HS-27A (cell line): ENCODE measurements around the gene FADS3.
A peak's percentile ranks its signal among the peaks of the same experiment; 100 is the strongest.

Experiments used
- DNase-seq: peaks from one replicate; pipeline ENCODE4 v3.0.0-alpha.2; 2012; ENCODE audit warnings: low read depth, missing footprints

FADS3 gene

GRCh38 chr11:61834278-61835048, 56.9 kb downstream of the FADS3 start:
- DNase-seq, result no peak

DNA sequence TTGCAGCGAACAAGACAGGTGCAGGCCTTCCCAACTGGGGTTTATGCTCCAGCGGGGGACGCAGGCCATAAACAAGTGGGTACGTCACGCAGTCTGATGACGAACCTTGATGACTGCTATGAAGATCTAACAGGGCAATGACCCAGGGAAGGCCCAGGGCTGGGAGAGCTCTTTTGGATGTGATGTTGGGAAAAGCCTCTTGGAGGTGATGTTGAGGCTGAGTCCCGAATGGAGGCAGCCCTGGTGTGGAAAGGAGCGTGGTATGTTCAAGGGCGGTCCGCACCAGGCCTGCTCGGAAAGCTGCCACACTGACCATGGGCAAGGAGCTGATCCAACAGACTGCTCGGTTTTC, 57.4 kb downstream of the FADS3 start:
- no peak for DNase-seq

DNA sequence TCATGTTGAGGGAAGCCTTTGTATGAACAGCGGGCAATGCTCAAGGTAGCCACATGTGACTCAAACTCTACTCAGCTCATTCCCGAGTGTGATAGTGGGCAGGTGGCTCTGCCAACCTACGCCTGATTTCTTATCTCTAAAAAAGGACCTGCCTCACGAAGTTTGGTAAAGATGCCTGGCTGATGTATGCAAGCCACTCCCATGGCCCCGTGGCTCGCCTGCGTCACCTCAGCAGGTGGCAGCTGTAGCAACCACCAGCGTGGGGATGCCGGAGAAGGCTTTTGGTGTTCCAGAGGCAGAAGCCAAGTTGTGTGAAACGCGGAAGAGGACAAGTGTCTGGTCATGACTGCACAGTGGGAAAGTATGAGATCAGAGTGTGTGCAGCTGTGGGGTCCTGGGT, 57.9 kb downstream of the FADS3 start:
- no peak for DNase-seq

GRCh38 chr11:61832754-61833153, 58.6 kb downstream of the FADS3 start:
- no peak for DNase-seq

GRCh38 chr11:61832207-61832606, 59.1 kb downstream of the FADS3 start:
- DNase-seq, result no peak

DNA sequence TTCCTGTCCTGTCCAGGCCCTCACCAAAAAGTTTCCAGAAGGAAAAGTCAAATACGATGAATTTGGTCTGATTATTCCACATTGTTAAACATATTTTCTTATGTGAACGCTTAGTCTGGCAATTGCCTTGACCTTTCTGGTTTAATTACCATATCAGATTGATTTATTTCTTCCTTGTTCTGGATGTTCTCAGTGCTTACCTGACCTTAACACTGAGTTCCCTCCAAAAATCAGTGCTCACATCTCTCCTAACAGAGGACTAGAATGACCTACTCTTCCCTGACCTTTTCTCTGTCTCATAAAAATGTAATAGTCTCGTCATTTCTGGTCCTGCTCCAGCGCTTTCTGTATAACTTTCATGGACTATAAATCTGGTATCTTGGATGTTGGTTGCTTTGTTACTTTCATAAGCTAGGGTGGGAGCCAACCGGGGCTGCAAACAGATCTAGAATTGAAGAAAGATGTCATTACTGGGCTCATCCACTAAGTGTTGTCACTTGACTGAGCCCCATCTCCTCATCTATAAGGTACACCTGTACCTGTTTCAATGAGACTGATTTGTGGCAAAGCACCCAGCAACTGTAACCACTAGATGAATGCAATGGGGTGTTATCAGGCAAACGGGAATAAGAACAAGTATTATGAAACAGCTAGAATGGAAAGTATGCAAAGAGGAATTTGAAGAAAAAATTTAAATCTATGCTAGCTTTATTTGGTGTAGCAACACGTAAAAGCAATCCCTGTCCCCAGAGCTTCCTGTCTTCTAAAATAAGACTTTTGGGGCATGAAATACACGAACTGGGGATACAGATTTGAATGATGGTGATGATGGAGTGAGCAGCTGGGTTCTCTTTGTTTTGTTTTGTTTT, 60.9 kb downstream of the FADS3 start:
- no peak for DNase-seq

GRCh38 chr11:61829806-61830205, 61.5 kb downstream of the FADS3 start:
- no peak for DNase-seq

GRCh38 chr11:61828629-61829407, 62.5 kb downstream of the FADS3 start:
- no peak for DNase-seq

DNA sequence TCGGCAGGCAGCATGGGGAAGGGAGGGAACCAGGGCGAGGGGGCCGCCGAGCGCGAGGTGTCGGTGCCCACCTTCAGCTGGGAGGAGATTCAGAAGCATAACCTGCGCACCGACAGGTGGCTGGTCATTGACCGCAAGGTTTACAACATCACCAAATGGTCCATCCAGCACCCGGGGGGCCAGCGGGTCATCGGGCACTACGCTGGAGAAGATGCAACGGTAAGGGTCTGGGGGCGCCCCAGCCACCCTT, 63.0 kb downstream of the FADS3 start:
- DNase-seq, result no peak

GRCh38 chr11:61827571-61828378, 63.6 kb downstream of the FADS3 start, which contains the start of gene FADS2:
Gene FADS2 (plus strand): TSS chr11:61828300. CDS start chr11:61828391, 91 bp downstream.
- peak; percentile 66 for DNase-seq

DNA sequence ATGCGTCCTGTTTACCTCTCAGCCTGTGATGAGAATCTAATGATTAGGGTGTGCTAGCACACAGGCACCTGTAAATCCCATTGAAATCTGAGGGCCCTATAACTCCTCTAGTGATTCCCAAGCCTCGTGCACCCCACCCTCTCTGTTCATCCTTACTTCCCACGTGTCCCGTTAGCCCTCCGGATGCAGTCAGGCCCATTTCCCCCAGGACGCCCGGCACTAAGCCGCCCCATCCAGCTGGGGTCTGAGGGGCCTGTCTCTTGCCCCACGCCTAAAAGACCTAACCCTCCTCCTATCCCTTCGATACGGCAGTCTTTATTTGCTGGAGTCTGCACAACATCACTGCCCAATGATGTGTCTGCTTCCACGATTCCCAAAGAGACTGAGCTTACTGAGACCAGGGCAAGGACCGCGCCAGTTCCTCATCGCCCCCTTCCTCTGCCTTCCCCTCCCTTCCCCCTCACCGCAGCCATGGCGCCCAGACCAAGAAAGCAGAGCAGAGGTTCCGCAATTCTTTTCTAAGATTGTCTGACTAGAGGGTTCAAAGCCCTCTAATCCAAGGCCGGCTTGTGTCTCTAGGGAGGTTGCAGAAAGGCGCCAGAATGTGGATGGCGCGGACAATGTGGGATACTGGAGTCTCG, 64.3 kb downstream of the FADS3 start:
- no peak for DNase-seq
